Measurements from ENCODE around the gene CCL20.

GRCh38 chr2:227827143-227827542, 13.5 kb downstream of the CCL20 start:
- no peak for TF ChIP-seq POLR2A (IDR thresholded peaks at IDR 0.05)
- TF ChIP-seq POLR2AphosphoS5 (IDR thresholded peaks at IDR 0.05), result no peak
